RWPE2 (cell line): ENCODE measurements around the gene TNFRSF1A.
"Not testable (repeated sequence)": the region's sequence is repeated elsewhere in the genome, so short reads cannot be mapped to it uniquely, and the experiment has no call there.

Source experiments
- ATAC-seq: fragments of 200-7000 bp; cut with Tn5 transposase; 3 replicates; pipeline ENCODE4 v1.9.1; 2021; ENCODE audit warnings: low read depth
- DNase-seq: peaks from one replicate; pipeline ENCODE4 v3.0.0-alpha.2; 2020; ENCODE audit warnings: low spot score
- H3K27ac ChIP-seq: fragments of 450-650 bp; 2 replicates; pipeline ENCODE4 v1.5.1; 2017; ENCODE audit warnings: mild to moderate bottlenecking; ENCODE audit not compliant: poor library complexity, severe bottlenecking
- H3K27me3 ChIP-seq: fragments of 250-450 bp; sonication (Bioruptor Pico); 2 replicates; pipeline ENCODE4 v1.5.1; 2021; ENCODE audit warnings: mild to moderate bottlenecking, moderate library complexity; ENCODE audit not compliant: insufficient read depth, poor library complexity, severe bottlenecking
- H3K36me3 ChIP-seq: fragments of 250-450 bp; sonication (Bioruptor Pico); 2 replicates; pipeline ENCODE4 v1.5.1; 2020; ENCODE audit warnings: low read depth, mild to moderate bottlenecking, moderate library complexity
- H3K4me1 ChIP-seq: fragments of 250-450 bp; sonication (Bioruptor Pico); 2 replicates; pipeline ENCODE4 v1.5.1; 2021; ENCODE audit warnings: mild to moderate bottlenecking, moderate library complexity; ENCODE audit not compliant: insufficient read depth, poor library complexity, severe bottlenecking
- H3K4me3 ChIP-seq: fragments of 250-450 bp; sonication (Bioruptor Pico); 2 replicates; pipeline ENCODE4 v1.5.1; 2021; ENCODE audit warnings: mild to moderate bottlenecking, moderate library complexity; ENCODE audit not compliant: severe bottlenecking
- H3K9me3 ChIP-seq: fragments of 250-450 bp; sonication (Bioruptor Pico); 2 replicates; pipeline ENCODE4 v1.5.1; 2021; ENCODE audit warnings: mild to moderate bottlenecking, moderate library complexity; ENCODE audit not compliant: severe bottlenecking
- TF ChIP-seq, protein P1 (sequence below): fragments of 450-650 bp; IDR thresholded peaks from one replicate; pipeline ENCODE4 v1.5.1; 2017; ENCODE audit warnings: mild to moderate bottlenecking, moderate library complexity; ENCODE audit not compliant: poor library complexity, severe bottlenecking

The TNFRSF1A gene

DNA sequence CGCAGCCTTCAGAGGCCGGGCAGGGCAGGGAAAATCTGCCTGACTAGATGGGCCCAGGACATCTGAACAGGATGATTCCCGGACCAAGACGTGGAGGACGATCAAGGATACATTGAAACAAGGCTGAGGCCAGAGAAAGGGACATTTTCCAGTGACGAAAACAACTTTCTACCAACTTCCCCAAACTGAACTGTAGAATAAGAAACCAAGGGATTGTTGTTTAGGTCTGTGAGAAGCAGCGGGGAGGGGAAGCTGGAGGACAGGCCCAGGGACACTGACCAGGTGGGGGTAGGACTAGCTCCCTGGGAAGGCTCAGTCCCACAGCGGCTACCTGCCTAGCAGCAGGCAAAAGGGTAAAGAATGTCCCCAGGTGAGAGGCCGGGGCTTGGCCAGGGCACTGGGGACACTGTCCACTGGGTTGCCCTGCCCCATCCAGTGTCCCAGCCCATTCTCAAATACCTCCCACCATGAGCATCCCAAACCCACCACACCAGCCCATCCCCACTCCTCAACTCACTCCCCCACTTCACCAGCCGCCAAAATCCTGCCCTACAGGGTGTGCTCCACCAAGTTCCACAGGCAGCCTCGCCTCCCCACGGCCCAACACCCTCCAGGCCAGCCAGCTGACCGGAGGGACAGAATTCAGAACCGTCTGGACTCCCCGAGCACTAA is 995 bp downstream of the TNFRSF1A start:
- Histone ChIP-seq H3K4me3 (peak overlapping the region; percentile 92), H3K4me1 (peaks cover 58% of the 10 kb centered on the region), H3K36me3 (peaks cover 24% of the 10 kb centered on the region), H3K27ac (peak overlapping the region; percentile 97), H3K27me3 (no peaks in the 10 kb centered on the region), H3K9me3 (no peaks in the 10 kb centered on the region)
- DNase-seq (no peak), ATAC-seq (no peak)
- TF ChIP-seq, protein P1, sequence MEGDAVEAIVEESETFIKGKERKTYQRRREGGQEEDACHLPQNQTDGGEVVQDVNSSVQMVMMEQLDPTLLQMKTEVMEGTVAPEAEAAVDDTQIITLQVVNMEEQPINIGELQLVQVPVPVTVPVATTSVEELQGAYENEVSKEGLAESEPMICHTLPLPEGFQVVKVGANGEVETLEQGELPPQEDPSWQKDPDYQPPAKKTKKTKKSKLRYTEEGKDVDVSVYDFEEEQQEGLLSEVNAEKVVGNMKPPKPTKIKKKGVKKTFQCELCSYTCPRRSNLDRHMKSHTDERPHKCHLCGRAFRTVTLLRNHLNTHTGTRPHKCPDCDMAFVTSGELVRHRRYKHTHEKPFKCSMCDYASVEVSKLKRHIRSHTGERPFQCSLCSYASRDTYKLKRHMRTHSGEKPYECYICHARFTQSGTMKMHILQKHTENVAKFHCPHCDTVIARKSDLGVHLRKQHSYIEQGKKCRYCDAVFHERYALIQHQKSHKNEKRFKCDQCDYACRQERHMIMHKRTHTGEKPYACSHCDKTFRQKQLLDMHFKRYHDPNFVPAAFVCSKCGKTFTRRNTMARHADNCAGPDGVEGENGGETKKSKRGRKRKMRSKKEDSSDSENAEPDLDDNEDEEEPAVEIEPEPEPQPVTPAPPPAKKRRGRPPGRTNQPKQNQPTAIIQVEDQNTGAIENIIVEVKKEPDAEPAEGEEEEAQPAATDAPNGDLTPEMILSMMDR = no peak

GRCh38 chr12:6340032-6340638 is 1.7 kb downstream of the TNFRSF1A start:
- DNase-seq (no peak), ATAC-seq (no peak)
- Histone ChIP-seq H3K36me3 (peaks cover 26% of the 10 kb centered on the region), H3K27me3 (no peaks in the 10 kb centered on the region), H3K4me1 (peaks cover 58% of the 10 kb centered on the region), H3K9me3 (no peaks in the 10 kb centered on the region), H3K4me3 (peak overlapping the region; percentile 92), H3K27ac (peak overlapping the region; percentile 97)
- TF ChIP-seq, protein P1 = no peak

DNA sequence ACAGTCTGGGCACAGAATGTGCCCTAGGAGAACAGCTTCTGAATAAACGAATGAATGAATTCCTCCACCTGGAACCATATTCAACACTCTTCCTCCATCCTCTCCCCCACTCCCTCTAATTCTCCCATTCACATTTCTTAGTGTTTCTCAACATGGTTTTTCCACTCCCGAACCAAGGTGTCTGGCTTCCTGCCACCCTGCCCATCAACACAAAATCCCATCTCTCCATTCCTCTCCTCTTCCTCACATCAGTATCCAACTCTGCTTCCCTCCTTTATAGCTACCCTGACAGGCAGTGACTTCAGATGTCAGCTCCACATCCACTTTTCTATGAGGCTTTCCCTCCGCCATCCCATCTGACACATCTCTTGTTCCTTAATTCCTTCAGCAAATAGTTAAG is 2.9 kb downstream of the TNFRSF1A start:
- TF ChIP-seq, protein P1 = no peak
- DNase-seq (no peak), ATAC-seq (no peak)
- no peaks in the 10 kb centered on the region for H3K27me3 ChIP-seq
- H3K4me3 ChIP-seq = no peak overlapping the region
- H3K9me3 ChIP-seq = no peaks in the 10 kb centered on the region
- peaks cover 65% of the 10 kb centered on the region for H3K4me1 ChIP-seq
- H3K36me3 ChIP-seq = peaks cover 38% of the 10 kb centered on the region
- H3K27ac ChIP-seq = peak overlapping the region; percentile 97

GRCh38 chr12:6338536-6338935 is 3.3 kb downstream of the TNFRSF1A start:
- ATAC-seq, DNase-seq, H3K4me3 ChIP-seq, H3K9me3 ChIP-seq, H3K27me3 ChIP-seq: not testable (repeated sequence)
- peaks cover 67% of the 10 kb centered on the region for H3K4me1 ChIP-seq
- H3K27ac ChIP-seq = peak overlapping the region; percentile 97
- peaks cover 42% of the 10 kb centered on the region for H3K36me3 ChIP-seq

GRCh38 chr12:6337958-6338433 is 3.9 kb downstream of the TNFRSF1A start:
- DNase-seq = no peak
- no peaks in the 10 kb centered on the region for H3K9me3 ChIP-seq
- H3K27ac ChIP-seq = peak overlapping the region; percentile 97
- H3K27me3 ChIP-seq = no peaks in the 10 kb centered on the region
- ATAC-seq = no peak
- H3K36me3 ChIP-seq = peaks cover 48% of the 10 kb centered on the region
- peaks cover 71% of the 10 kb centered on the region for H3K4me1 ChIP-seq
- TF ChIP-seq, protein P1 = no peak
- H3K4me3 ChIP-seq = no peak overlapping the region
